Lung (tissue), 12 donors: Measurements from ENCODE around the gene BCL2L14. TPM values are rescaled to one million over a fixed set of nuclear protein-coding genes. Genes with fewer than 3 reads are reported as not detected.

Experiments used
- ATAC-seq: fragments of 200-7000 bp; cut with Tn5 transposase; one replicate; pipeline ENCODE4 v1.9.1; 2020; ENCODE audit warnings: moderate number of reproducible peaks; ENCODE audit not compliant: insufficient read depth, low FRiP score
- DNase-seq, 3 donors: peaks; one replicate each; pipeline ENCODE4 v3.0.0-alpha.2; 2013 to 2017
- H3K27ac ChIP-seq, 2 donors: one replicate each; pipeline ENCODE4 v1.5.1; 2013; ENCODE audit warnings: mild to moderate bottlenecking in 2 of 2, moderate library complexity in 2 of 2, control low read depth in 1 of 2, inconsistent platforms in 1 of 2, low read depth in 1 of 2, low read length in 1 of 2
- H3K27me3 ChIP-seq, 3 donors: one replicate each; pipeline ENCODE4 v1.5.1; 2013; ENCODE audit warnings: low read length in 2 of 3; ENCODE audit not compliant: control insufficient read depth in 3 of 3, insufficient read depth in 3 of 3
- H3K36me3 ChIP-seq, 4 donors: one replicate each; pipeline ENCODE4 v1.5.1; 2013; ENCODE audit warnings: low read length in 4 of 4, mild to moderate bottlenecking in 1 of 4, moderate library complexity in 1 of 4; ENCODE audit not compliant: control insufficient read depth in 4 of 4, insufficient read depth in 4 of 4
- H3K4me1 ChIP-seq, 5 donors: one replicate each; pipeline ENCODE4 v1.5.1; 2013; ENCODE audit warnings: low read length in 5 of 5, mild to moderate bottlenecking in 2 of 5, moderate library complexity in 1 of 5; ENCODE audit not compliant: control insufficient read depth in 5 of 5, insufficient read depth in 5 of 5
- H3K4me3 ChIP-seq: one replicate; pipeline ENCODE4 v1.5.1; 2013; ENCODE audit warnings: mild to moderate bottlenecking, control low read depth, moderate library complexity
- H3K9ac ChIP-seq, 2 donors: one replicate each; pipeline ENCODE4 v1.5.1; 2013; ENCODE audit warnings: low read length in 2 of 2, control low read depth in 1 of 2; ENCODE audit not compliant: insufficient read depth in 1 of 2
- H3K9me3 ChIP-seq, 4 donors: one replicate each; pipeline ENCODE4 v1.5.1; 2013; ENCODE audit warnings: low read length in 3 of 4, mild to moderate bottlenecking in 1 of 4, moderate library complexity in 1 of 4; ENCODE audit not compliant: control insufficient read depth in 4 of 4, insufficient read depth in 3 of 4
- CTCF ChIP-seq: IDR thresholded peaks from 2 replicates; pipeline ENCODE4 v1.5.1; 2012; ENCODE audit warnings: mild to moderate bottlenecking; ENCODE audit errors: control extremely low read depth, extremely low read depth
- WGBS, 2 donors: extraction: QIAGEN DNeasy Blood & Tissue Kit; methylation state at CpG; one replicate each; pipeline ENCODE4 v1.1.7; 2013; 5-methylcytosine and 5-hydroxymethylcytosine counted together
- polyA plus RNA-seq, 2 donors: library from polyadenylated mRNA; stranded (reverse); fragments of 200-250 nt; gene quantifications; one replicate each; pipeline ENCODE4 v1.2.1, GENCODE V29; 2013
- total RNA-seq, 2 donors: library from RNA; depleted of rRNA in 1 of 2; stranded (reverse); fragments of >200 nt in 1 of 2; gene quantifications; one replicate each; pipeline ENCODE4 v1.2.1, GENCODE V29; 2014 to 2021
- donor health status: control.
- donor health status: control.
- donor health status: Bipolar disorder and iron deficiency.
- donor health status: healthy.
- donor health status: DM: yes; HTN: yes; CAD: no.

BCL2L14 gene
- total and polyA plus RNA-seq, 4 donors: 0.33 to 1.8 (median 0.98) TPM

- Histone ChIP-seq H3K4me3 (no peak overlapping the region), H3K9me3 (no peaks in the 10 kb centered on the region), H3K9ac (no peak overlapping the region), H3K4me1 (peaks cover 0 to 33% (median 20%) of the 10 kb centered on the region in 5 donors), H3K36me3 (no peaks in the 10 kb centered on the region), H3K27me3 (no peaks in the 10 kb centered on the region), H3K27ac (peak overlapping the region in 1 of 2 donors; percentile 9)
- no peak for TF ChIP-seq CTCF
- DNase-seq (peak; percentile 49 to 59 (median 52)), ATAC-seq (no peak)
- 62 to 83% methylated on average over 14 of the region's 14 CpGs for WGBS, 2 donors
These were observed 21.4 kb downstream of the BCL2L14 start for GRCh38 chr12:12091977-12092663.

- peak in 1 of 3 donors; percentile 28 for DNase-seq
- ATAC-seq: no peak
- no peaks in the 10 kb centered on the region for H3K9me3 ChIP-seq
- 63 to 69% methylated on average over 4 of the region's 4 CpGs for WGBS, 2 donors
- no peaks in the 10 kb centered on the region for H3K27me3 ChIP-seq
- TF ChIP-seq CTCF: no peak
- H3K27ac ChIP-seq: peak overlapping the region in 1 of 2 donors; percentile 21
- no peak overlapping the region for H3K4me3 ChIP-seq
- no peaks in the 10 kb centered on the region for H3K36me3 ChIP-seq
- H3K9ac ChIP-seq: no peak overlapping the region
- H3K4me1 ChIP-seq: peaks cover 6 to 41% (median 18%) of the 10 kb centered on the region in 5 donors
These were observed 23.7 kb downstream of the BCL2L14 start for GRCh38 chr12:12094481-12094880.

GRCh38 chr12:12095021-12095420, 24.3 kb downstream of the BCL2L14 start:
- H3K27me3 ChIP-seq: no peaks in the 10 kb centered on the region
- no peak overlapping the region for H3K27ac ChIP-seq
- H3K9ac ChIP-seq: no peak overlapping the region
- peak; percentile 61 to 87 (median 77) for DNase-seq
- peaks cover 6 to 41% (median 18%) of the 10 kb centered on the region in 5 donors for H3K4me1 ChIP-seq
- no peak overlapping the region for H3K4me3 ChIP-seq
- TF ChIP-seq CTCF: no peak
- no peak for ATAC-seq
- WGBS, 2 donors: 26 to 34% methylated on average over 3 of the region's 3 CpGs
- H3K9me3 ChIP-seq: no peaks in the 10 kb centered on the region
- no peaks in the 10 kb centered on the region for H3K36me3 ChIP-seq
